ENCODE results near the gene RGS3.

GRCh38 chr9:113612828-113613227 is 149.3 kb downstream of the RGS3 start:
- no peak for TF ChIP-seq CTCF (IDR thresholded peaks at IDR 0.05)
- no peak for TF ChIP-seq POLR2A (IDR thresholded peaks at IDR 0.05)
